ENCODE data around the gene EMSY. TPM values are rescaled to one million over a fixed set of nuclear protein-coding genes. Genes with fewer than 3 reads are reported as not detected.
"Not testable (repeated sequence)": the region's sequence is repeated elsewhere in the genome, so short reads cannot be mapped to it uniquely, and the experiment has no call there.

Gene EMSY
- total RNA-seq, 1 donor from 2014 or later, result 42.3 TPM

DNA sequence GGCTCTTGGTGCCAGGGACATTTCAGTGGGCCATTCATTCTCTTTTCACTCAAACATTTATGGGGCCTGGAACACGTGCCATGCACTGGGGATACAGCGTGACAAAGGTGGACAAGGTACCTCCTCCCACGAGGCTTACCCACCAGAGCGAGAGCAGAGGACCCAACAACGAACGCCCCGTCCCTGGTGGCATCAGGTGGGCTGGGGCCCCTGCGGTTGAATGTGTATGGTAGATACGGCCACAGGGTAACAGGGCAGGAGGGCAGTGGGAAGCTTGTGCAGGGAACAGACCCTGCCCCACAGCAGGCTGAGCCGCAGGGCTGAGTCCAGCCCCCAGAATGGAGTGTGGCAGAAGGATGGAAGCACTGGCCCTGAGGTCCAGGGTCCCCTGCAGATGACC is 144.7 kb downstream of the EMSY start:
- DNase-seq (ENCODE audit: low spot score, unreplicated experiment), result no peak
- H3K4me1 Mint-ChIP-seq (ENCODE audit: low read depth), result no peaks in the 10 kb centered on the region

DNA sequence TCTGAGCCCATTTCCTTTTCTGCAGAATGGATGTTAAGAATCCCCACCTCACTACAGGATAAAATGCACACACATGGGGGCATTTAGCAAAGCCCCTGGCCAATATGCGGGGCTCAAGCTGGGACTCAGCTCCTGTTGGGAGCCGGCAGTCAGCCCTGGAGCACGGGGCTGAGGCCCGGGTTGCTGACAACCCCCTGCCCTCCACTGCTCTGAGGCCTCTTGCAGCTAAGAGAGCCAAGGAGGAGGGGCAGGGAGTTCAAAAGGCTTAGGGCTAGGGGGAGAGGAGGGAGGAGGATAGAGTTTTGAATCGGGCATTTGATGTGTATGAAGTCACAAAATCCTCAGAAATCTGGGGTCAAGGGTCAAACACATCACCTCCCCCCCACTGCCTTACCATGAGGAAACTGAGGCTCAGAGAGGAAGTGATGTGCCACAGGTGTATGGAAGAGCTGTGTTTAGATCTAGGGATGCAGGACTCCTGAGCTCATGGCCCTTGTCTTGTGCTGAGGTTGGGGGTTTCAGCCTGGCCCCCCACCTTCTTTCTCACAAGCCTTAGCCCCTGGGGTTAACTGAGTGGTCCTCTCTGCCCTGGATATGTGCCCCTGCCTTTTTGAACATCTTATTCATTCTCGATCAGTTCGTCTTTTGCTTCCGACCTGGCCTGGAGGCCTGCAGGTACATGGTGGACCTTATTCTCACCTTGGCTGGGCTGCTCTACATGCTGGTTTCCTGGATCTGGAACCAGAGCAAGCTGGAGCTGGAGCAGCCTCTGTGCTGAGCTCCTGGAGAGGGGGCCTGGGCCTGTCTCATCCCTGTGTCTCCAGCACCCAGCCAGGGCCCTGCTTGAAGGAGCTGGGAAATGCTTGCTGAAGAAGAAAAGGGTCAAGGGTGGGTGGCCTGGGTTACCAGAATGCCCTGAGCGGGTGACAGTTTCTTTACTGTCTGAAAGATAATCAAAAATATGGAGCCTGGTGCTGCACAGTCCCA is 145.4 kb downstream of the EMSY start:
- H3K27ac Mint-ChIP-seq, result no peak overlapping the region
- DNase-seq (ENCODE audit: low spot score, unreplicated experiment), result no peak
- no peaks in the 10 kb centered on the region for H3K4me1 Mint-ChIP-seq (ENCODE audit: low read depth)
- H3K36me3 Mint-ChIP-seq (ENCODE audit: insufficient read depth), result no peaks in the 10 kb centered on the region
- no peaks in the 10 kb centered on the region for H3K27me3 Mint-ChIP-seq
- TF ChIP-seq, protein P1, sequence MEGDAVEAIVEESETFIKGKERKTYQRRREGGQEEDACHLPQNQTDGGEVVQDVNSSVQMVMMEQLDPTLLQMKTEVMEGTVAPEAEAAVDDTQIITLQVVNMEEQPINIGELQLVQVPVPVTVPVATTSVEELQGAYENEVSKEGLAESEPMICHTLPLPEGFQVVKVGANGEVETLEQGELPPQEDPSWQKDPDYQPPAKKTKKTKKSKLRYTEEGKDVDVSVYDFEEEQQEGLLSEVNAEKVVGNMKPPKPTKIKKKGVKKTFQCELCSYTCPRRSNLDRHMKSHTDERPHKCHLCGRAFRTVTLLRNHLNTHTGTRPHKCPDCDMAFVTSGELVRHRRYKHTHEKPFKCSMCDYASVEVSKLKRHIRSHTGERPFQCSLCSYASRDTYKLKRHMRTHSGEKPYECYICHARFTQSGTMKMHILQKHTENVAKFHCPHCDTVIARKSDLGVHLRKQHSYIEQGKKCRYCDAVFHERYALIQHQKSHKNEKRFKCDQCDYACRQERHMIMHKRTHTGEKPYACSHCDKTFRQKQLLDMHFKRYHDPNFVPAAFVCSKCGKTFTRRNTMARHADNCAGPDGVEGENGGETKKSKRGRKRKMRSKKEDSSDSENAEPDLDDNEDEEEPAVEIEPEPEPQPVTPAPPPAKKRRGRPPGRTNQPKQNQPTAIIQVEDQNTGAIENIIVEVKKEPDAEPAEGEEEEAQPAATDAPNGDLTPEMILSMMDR (IDR thresholded peaks at IDR 0.05; ENCODE audit: unreplicated experiment), result no peak
- no peak overlapping the region for H3K4me3 Mint-ChIP-seq (ENCODE audit: low read depth)
- H3K9me3 Mint-ChIP-seq (ENCODE audit: low read depth), result peaks cover 6% of the 10 kb centered on the region

More for the DNA sequence above, 144.7 kb downstream of the EMSY start:
- H3K27ac Mint-ChIP-seq, result no peak overlapping the region
- peaks cover 3% of the 10 kb centered on the region for H3K9me3 Mint-ChIP-seq (ENCODE audit: low read depth)
- no peaks in the 10 kb centered on the region for H3K36me3 Mint-ChIP-seq (ENCODE audit: insufficient read depth)
- TF ChIP-seq, protein P1 (IDR thresholded peaks at IDR 0.05; ENCODE audit: unreplicated experiment), result no peak
- H3K27me3 Mint-ChIP-seq, result no peaks in the 10 kb centered on the region
- H3K4me3 Mint-ChIP-seq (ENCODE audit: low read depth), result no peak overlapping the region

DNA sequence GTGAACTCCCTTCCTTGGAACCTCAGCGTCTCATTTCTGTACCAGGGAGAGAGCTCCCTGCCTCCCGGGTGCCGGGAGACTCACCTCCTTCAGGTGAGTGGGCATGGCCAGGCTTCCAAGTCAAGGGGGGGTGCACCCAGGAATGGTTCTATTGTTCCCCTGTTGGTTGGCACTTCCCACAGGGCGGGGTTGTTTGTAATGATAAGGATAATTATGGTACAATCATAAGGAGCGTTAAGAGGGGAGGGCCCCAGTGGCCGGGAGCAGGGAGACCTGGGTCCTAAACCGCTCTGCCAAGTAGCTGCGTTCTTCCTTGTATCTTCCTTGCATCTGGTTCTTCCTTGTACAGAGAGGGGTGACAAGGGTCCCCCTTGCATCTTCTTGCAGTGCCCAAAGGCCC is 146.6 kb downstream of the EMSY start:
- peaks cover 6% of the 10 kb centered on the region for H3K9me3 Mint-ChIP-seq (ENCODE audit: low read depth)
- DNase-seq (ENCODE audit: low spot score, unreplicated experiment), result no peak
- no peak overlapping the region for H3K4me3 Mint-ChIP-seq (ENCODE audit: low read depth)
- H3K27me3 Mint-ChIP-seq, result no peaks in the 10 kb centered on the region
- H3K4me1 Mint-ChIP-seq (ENCODE audit: low read depth), result no peaks in the 10 kb centered on the region
- TF ChIP-seq, protein P1 (IDR thresholded peaks at IDR 0.05; ENCODE audit: unreplicated experiment), result no peak
- no peak overlapping the region for H3K27ac Mint-ChIP-seq
- no peaks in the 10 kb centered on the region for H3K36me3 Mint-ChIP-seq (ENCODE audit: insufficient read depth)

DNA sequence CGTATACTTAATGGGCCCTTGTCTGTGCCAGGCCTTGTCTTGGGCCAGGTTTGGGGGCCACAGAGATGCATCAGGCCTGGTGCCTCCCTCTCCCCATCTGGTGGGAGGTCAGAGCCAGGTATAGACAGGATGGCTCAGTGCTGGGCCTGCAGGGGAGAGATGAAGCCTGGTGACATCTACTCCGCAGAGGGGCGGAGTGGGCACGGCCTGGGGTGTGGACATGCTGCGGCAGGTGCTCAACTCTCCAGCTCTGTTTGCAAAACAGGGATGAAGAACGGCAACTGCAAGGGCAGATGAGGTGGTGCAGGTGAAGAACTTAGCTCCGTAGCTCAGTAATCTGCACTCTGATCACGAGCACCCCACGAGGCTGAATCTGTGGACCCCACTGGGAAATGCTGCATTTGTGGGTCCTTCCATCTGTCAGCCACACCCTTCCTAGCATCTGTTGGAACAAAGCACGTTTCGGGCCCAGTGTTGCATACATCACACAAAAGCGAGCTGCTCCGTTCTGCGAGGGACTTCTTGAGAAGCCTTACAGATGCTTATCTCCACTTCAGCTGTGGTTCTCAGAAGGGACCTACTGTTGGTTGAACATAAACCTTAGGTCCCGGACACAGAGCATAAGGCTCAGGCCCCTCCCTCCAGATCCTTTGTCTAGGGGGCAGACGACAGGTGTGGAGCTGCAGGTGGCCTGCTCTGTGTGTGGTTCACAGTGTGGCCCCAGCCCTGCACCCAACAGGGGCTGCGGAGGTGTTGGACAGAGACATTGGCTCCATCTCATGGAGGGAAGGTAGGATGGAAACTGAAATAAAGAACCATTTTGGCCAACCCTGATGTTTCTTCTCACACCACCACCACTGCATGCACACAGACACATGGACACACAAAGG is 147.5 kb downstream of the EMSY start:
- Mint-ChIP-seq H3K27ac (no peak overlapping the region), H3K4me1 (ENCODE audit: low read depth) (no peaks in the 10 kb centered on the region), H3K36me3 (ENCODE audit: insufficient read depth) (no peaks in the 10 kb centered on the region), H3K9me3 (ENCODE audit: low read depth) (peaks cover 6% of the 10 kb centered on the region), H3K27me3 (no peaks in the 10 kb centered on the region), H3K4me3 (ENCODE audit: low read depth) (no peak overlapping the region)
- DNase-seq (ENCODE audit: low spot score, unreplicated experiment), result no peak
- TF ChIP-seq, protein P1 (IDR thresholded peaks at IDR 0.05; ENCODE audit: unreplicated experiment), result no peak

DNA sequence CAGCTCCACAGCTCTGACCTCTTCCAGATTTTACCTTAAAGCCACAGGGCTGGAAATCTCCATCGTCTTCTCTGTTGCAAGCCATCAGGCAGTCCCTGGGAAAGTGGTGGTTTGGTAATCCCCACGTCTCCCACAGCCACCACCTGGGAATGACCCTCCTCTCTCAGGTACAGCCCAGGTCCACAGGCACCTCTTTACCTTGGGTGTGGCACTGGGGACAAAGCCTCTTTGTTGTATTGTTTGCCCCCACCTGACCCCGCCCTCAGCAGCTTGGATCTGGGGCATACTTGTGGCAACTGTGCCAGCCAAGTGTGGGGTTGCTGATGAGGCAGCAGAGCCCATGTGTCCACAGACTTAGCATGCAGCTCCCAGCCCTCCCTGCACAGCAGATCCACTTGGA is 148.1 kb downstream of the EMSY start:
- peaks cover 6% of the 10 kb centered on the region for H3K9me3 Mint-ChIP-seq (ENCODE audit: low read depth)
- H3K27ac Mint-ChIP-seq, result no peak overlapping the region
- no peak overlapping the region for H3K4me3 Mint-ChIP-seq (ENCODE audit: low read depth)
- no peaks in the 10 kb centered on the region for H3K36me3 Mint-ChIP-seq (ENCODE audit: insufficient read depth)
- TF ChIP-seq, protein P1 (IDR thresholded peaks at IDR 0.05; ENCODE audit: unreplicated experiment), result no peak
- no peak for DNase-seq (ENCODE audit: low spot score, unreplicated experiment)
- H3K4me1 Mint-ChIP-seq (ENCODE audit: low read depth), result no peaks in the 10 kb centered on the region
- no peaks in the 10 kb centered on the region for H3K27me3 Mint-ChIP-seq

DNA sequence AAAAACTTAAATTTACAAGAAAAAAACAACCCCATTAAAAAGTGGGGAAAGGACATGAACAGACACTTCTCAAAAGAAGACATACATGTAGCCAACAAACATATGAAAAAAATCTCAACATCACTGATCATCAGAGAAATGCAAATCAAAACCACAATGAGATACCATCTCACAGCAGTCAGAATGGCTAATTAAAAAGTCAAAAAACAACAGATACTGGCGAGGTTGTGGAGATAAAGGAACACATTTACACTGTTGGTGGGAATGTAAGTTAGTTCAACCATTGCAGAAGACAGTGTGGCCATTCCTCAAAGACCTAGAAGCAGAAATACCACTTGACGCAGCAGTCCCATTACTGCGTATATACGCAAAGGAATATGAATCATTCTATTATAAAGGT is 150.3 kb downstream of the EMSY start:
- H3K4me1 Mint-ChIP-seq (ENCODE audit: low read depth); H3K27me3 Mint-ChIP-seq; H3K4me3 Mint-ChIP-seq (ENCODE audit: low read depth); H3K9me3 Mint-ChIP-seq (ENCODE audit: low read depth); H3K27ac Mint-ChIP-seq; H3K36me3 Mint-ChIP-seq (ENCODE audit: insufficient read depth); DNase-seq (ENCODE audit: low spot score, unreplicated experiment): not testable (repeated sequence)

Data from progenitor cell of endocrine pancreas (in vitro differentiated cells).